Keratinocyte (primary cell): ENCODE results near the gene LYZL4.

Experiments used
- EZH2 ChIP-seq: IDR thresholded peaks from one replicate; pipeline ENCODE4 v1.6.1; 2012; ENCODE audit warnings: inconsistent platforms, mild to moderate bottlenecking, low read length, moderate library complexity
- TF ChIP-seq, protein P1 (sequence below), 3 experiments: IDR thresholded peaks in 1 of 3; conservative IDR thresholded peaks in 1 of 3; optimal IDR thresholded peaks in 1 of 3; 2 replicates in 2 of 3; 3 replicates in 1 of 3; pipeline versions ENCODE3 to v1.5.1; 2011; ENCODE audit warnings: low read length in 3 of 3, mild to moderate bottlenecking in 3 of 3, moderate library complexity in 2 of 3, control low read depth in 1 of 3, inconsistent platforms in 1 of 3; ENCODE audit not compliant: insufficient read depth in 2 of 3; ENCODE audit errors: extremely low read depth in 1 of 3

DNA sequence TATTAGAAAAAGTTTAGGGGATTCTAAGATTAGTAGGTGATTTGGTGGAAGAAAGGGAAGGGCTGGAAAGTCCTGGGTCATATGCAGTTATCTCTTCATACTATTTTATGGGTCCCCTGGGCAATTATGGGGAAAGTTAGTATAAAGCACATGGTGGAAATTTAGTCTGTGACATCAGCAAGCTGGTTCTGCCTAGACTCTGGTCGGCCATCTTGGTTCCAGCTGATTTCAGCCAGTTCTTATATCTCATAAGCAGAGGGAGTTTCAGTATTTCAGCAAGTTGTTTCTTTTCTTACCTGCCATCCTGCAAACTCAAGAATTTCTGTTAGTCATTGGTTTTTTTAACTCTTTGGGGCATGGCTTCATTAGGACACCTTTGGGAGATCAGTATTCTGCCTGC is 1.0 kb upstream of the LYZL4 start:
- TF ChIP-seq EZH2 = no peak
- TF ChIP-seq, protein P1, sequence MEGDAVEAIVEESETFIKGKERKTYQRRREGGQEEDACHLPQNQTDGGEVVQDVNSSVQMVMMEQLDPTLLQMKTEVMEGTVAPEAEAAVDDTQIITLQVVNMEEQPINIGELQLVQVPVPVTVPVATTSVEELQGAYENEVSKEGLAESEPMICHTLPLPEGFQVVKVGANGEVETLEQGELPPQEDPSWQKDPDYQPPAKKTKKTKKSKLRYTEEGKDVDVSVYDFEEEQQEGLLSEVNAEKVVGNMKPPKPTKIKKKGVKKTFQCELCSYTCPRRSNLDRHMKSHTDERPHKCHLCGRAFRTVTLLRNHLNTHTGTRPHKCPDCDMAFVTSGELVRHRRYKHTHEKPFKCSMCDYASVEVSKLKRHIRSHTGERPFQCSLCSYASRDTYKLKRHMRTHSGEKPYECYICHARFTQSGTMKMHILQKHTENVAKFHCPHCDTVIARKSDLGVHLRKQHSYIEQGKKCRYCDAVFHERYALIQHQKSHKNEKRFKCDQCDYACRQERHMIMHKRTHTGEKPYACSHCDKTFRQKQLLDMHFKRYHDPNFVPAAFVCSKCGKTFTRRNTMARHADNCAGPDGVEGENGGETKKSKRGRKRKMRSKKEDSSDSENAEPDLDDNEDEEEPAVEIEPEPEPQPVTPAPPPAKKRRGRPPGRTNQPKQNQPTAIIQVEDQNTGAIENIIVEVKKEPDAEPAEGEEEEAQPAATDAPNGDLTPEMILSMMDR (optimal IDR thresholded peaks at IDR 0.05 in 1 of 3, IDR thresholded peaks at IDR 0.05 in 1 of 3, conservative IDR thresholded peaks at IDR 0.05 in 1 of 3; ENCODE audit: extremely low read depth in 1 of 3, insufficient read depth in 2 of 3, low read length in 3 of 3) = no peak
